D721Med (cell line): Measurements from ENCODE around the gene FAM13B.
"Not testable (repeated sequence)": the region's sequence is repeated elsewhere in the genome, so short reads cannot be mapped to it uniquely, and the experiment has no call there.

Experiments used
- DNase-seq: peaks from one replicate; pipeline ENCODE4 v3.0.0; 2011; ENCODE audit warnings: low spot score; ENCODE audit not compliant: insufficient read length
- FAIRE-seq: peaks from 2 replicates; lab custom pipeline; 2011; peaks lifted over from hg19 to GRCh38; lab: Jason Lieb, UNC
- CTCF ChIP-seq: IDR thresholded peaks from 2 replicates; pipeline ENCODE4 v1.5.1; 2012; ENCODE audit warnings: mild to moderate bottlenecking, control low read depth; ENCODE audit not compliant: insufficient read depth; ENCODE audit errors: missing control alignments

FAM13B gene

DNA sequence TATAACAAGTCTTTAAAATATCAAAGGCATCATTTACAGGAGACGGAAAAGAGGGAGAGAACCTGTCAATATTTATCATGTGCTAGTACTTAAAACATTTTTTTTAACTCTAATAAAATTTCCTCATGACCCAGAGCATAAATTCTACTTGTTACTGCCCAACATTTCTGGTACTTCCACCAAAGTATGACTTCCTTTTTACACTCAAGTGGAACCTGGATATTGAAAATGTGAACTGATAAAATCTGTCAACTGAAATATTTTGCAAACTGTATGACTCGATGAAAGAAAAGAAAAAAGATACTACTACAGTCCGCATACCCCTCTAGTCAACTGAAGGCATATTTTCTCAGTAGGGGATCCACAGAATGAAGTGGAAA, 37.1 kb downstream of the FAM13B start:
- TF ChIP-seq CTCF, result no peak
- FAIRE-seq (no peak), DNase-seq (no peak)

- DNase-seq (no peak), FAIRE-seq (no peak)
- no peak for TF ChIP-seq CTCF
Observed at GRCh38 chr5:137995077-137995748, 37.7 kb downstream of the FAM13B start.

GRCh38 chr5:137994556-137994955, 38.3 kb downstream of the FAM13B start:
- TF ChIP-seq CTCF, result no peak
- DNase-seq (no peak), FAIRE-seq (no peak)

- no peak for TF ChIP-seq CTCF
- DNase-seq (no peak), FAIRE-seq (no peak)
Observed at GRCh38 chr5:137989419-137989818, 43.5 kb downstream of the FAM13B start.

DNA sequence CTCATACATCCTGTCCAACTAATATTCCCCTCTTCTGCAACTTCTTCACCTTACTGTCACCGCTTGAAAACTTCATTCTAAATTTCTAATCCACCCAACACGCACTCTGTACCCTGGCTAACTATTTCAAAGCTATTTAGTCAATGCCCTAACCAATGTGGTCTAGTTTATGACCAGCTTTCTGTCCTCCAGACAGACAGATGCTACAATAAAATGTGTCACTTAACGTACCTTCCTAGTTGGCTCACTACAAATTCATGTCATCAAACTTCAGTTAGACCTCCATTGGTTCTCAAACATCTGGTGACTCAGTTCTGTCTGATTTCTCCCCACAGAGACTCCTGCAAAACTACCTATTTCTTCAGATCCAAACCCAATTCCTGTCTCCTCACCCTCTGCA, 57.7 kb downstream of the FAM13B start:
- no peak for TF ChIP-seq CTCF
- DNase-seq (no peak), FAIRE-seq (no peak)

DNA sequence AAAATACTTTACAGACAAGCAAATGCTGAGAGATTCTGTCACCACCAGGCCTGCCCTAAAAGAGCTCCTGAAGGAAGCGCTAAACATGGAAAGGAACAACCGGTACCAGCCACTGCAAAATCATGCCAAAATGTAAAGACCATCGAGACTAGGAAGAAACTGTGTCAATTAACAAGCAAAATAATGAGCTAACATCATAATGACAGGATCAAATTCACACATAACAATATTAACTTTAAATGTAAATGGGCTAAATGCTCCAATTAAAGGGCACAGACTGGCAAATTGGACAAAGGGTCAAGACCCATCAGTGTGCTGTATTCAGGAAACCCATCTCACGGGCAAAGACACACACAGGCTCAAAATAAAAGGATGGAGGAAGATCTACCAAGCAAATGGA, 62.5 kb downstream of the FAM13B start:
- not testable (repeated sequence) for DNase-seq, FAIRE-seq

DNA sequence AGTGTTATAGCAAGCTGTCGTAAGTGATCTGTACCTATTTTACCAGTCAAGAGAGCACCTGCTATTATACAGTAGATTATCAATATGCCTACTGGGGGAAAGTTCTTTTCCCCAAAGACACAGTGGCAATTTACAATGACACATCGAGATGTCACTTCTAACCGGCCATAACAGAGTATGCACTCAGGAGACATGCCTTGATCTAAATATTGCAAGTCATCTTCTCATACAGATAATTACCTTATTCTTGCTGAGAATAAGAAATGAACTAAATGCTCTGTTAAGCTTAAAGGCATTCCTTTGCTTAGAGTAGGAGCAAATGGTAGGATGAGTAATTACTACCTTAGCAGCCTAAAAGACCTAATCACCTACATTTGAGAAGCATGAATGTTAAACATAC, 72.1 kb downstream of the FAM13B start:
- DNase-seq, result no peak
- TF ChIP-seq CTCF, result no peak
- FAIRE-seq, result no peak

DNA sequence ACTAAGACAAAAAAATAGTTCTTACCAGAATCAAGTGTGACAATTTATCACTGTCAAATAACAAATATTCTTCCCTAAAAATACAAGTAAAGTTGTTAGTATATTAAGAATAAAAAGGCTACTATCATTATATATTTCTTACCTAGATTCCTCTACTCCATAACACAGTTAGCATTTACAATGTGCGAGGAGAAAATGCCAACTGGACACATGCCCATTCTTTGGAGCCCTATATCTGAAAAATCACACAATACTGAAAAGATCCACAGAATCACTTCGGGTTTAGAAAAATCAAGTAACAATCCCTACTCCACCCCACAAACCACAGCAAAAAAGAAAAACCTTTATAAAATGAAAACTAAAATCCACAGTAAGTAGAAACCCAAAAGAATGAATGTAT, 72.7 kb downstream of the FAM13B start:
- DNase-seq (no peak), FAIRE-seq (no peak)
- no peak for TF ChIP-seq CTCF
